ENCODE results near the gene NEUROD2.

The NEUROD2 gene

DNA sequence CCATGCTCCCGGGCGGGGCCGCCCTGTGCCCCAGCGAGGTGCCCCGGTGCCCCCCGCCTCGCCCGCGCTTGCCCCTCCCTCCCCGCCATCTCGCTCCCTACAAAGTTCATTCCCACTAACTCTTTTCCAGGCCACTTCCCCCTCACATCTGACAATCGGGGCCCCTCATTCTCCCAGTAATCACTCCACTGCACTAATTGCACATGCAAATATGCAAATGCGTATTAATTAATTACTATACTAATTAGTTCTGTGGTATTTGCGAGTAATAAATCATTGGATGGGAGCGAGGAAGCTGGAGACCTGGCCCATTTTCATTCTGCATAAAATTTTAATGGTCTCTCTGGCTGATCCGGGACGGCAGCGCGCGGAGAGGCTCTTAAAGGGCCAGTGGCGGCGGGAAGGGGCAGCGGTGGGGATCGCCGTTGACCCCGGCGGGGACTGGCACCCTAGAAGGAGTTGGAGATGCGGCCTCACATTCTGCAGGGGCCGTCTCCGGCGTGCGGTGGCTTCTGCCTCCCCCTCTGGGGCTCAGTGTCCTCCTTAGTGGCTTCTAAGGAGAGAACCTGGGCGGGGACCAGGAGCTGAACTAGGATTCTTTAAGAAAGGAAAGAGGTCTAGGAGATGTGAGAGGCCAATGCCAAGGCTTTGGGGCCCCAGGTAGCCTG, 10.7 kb upstream of the NEUROD2 start:
- DNase-seq (ENCODE audit: low read depth): no peak

- DNase-seq (ENCODE audit: low read depth): peak; percentile 30
These were observed 9.9 kb upstream of the NEUROD2 start for GRCh38 chr17:39617446-39618245.

- DNase-seq (ENCODE audit: low read depth): no peak
These were observed 9.4 kb upstream of the NEUROD2 start for GRCh38 chr17:39617100-39617445.

- DNase-seq (ENCODE audit: low read depth): no peak
These were observed 7.7 kb upstream of the NEUROD2 start for GRCh38 chr17:39615434-39615833.

- no peak for DNase-seq (ENCODE audit: low read depth)
These were observed 6.9 kb upstream of the NEUROD2 start for GRCh38 chr17:39614545-39615157.

- no peak for DNase-seq (ENCODE audit: low read depth)
These were observed 5.3 kb upstream of the NEUROD2 start for GRCh38 chr17:39612935-39613464.

- no peak for DNase-seq (ENCODE audit: low read depth)
These were observed 4.7 kb upstream of the NEUROD2 start for GRCh38 chr17:39612291-39612894.

DNA sequence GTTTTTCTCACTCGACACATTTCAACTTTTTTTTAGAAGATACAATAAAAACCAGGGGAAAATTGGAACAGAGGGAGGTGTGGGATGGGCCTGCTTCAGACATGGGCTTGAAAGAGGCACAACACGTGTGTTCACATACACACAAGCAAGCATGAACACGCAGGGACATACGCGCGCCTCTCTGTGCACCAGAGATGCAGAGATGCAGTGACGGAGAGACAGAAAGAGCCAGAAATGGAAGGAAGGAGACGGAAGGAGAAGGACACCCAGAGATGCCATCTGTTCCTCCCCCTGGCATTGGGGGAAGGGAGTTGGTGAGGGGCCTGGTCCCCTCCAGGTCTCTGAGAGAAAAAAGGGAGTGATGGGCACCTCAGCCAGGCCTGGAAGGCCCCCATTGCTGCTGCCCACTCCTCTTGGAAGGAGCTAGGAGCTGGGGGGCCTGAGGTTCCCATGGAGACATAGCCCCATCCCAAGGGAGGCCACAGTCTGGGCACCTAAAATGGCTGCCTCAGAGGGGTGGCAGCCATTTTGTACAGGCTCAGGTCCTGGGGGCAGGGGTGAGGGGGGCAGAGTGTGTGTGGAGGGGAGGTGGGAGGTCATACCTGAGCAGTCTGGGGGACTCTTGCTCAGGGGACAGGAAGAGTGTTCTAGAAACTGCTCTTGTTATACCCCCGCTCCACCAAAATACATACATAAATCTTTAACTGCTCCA, 3.8 kb upstream of the NEUROD2 start:
- no peak for DNase-seq (ENCODE audit: low read depth)

DNA sequence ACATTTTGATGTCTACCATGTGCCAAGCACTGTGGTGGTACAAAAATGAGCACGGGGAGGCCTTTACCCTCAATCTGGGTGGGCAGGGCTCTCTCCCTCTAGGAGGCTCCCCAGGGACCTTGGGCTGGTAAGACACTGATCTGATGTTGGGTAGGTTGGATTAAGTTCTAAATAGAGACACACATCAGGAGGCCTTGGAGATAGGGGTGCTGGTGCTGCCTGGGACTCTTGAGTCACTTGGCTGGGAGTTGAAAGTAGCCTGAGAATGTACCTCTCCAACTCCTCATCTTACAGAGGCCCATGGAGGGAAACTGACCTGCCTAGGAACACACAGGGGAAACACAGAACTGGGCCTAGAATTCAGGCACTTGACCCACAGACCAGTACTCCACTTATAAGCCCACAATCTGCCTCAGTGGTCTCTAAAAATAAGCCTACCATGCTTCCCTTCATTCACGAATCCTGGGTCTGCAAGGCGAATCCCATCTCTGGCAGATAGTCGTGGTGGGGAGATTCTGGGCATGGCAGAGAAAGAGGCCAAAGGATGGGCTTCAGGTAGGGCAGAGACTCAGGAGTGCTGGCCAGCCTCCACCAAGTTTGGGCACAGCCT, 1.8 kb upstream of the NEUROD2 start:
- DNase-seq (ENCODE audit: low read depth): no peak

GRCh38 chr17:39608142-39608981, 642 bp upstream of the NEUROD2 start:
- no peak for DNase-seq (ENCODE audit: low read depth)

- no peak for DNase-seq (ENCODE audit: low read depth)
These were observed 466 bp downstream of the NEUROD2 start for GRCh38 chr17:39607057-39607850.

GRCh38 chr17:39606434-39607056, 1.2 kb downstream of the NEUROD2 start:
- no peak for DNase-seq (ENCODE audit: low read depth)

GRCh38 chr17:39605492-39606433, 2.0 kb downstream of the NEUROD2 start:
- DNase-seq (ENCODE audit: low read depth): peak; percentile 10

DNA sequence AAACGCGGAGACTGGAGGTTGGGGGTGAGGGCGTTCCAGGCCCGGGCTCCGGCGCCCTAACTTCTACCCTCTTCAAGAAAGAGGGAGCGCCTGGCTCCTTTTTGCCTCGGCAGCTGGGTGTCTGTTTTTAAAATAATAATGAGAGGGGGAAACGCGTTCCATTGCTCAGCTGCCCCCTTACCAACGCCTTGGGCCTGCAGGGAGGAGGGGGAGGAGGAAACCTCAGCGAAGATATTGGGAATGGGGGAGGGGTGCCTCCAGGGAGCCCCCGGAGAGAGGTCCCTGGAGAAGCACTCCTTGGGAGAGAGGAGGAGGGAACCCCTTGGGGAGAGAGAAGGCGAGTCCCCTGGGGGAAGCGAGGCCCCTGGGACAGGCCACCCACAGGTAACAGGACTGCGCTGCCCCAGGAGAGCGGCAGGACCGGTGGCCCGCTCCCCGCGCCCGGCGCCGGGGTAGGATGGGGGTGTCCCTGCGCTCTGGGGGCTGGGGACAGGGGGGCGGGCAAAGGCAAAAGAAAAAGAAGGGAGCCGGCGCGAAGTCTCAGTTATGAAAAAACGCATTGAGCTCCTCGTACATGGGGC, 2.7 kb downstream of the NEUROD2 start:
- DNase-seq (ENCODE audit: low read depth): no peak

DNA sequence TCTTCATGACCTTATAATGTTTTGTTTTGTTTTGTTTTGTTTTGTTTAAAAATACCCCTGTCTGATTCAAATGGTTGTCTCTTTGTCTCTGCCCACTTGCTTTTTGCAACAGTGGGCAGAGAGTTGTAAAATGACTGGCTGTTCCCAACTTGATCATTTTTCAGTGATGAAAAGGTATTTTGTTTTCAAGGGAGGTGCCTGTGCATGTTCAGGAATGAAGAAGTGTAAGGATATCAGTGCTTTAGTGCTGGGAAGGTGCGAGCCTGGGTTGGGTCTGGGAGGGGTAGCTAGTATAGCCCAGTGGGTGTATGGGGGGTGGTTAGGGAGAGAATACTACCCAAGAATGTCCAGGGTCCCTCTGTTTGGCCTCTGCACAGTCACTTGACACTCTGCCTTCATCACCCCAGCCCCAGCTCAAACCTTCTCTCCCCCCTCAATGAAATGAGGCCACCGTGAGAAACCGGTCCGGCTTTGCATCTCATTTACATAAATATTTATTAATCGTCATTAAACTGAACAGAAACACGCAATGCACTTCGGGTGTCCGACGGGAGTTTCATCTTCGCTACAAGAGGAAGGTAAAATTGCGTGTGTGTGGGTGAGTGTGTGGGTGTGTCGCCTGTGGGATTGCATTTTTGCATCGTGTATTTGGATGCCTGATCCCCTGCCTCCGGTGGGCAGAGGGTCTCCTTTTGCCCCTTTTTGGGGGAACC, 4.3 kb downstream of the NEUROD2 start:
- no peak for DNase-seq (ENCODE audit: low read depth)

GRCh38 chr17:39602533-39603303, 5.0 kb downstream of the NEUROD2 start:
- no peak for DNase-seq (ENCODE audit: low read depth)
